Panc1 (cell line): ENCODE measurements around the gene TM9SF4.

ENCODE experiments used
- CTCF ChIP-seq: fragments of 450-650 bp; IDR thresholded peaks from 2 replicates; pipeline ENCODE4 v1.5.1; 2017; ENCODE audit warnings: mild to moderate bottlenecking
- POLR2AphosphoS5 ChIP-seq: IDR thresholded peaks from 2 replicates; pipeline ENCODE4 v1.6.1; 2012; ENCODE audit warnings: mild to moderate bottlenecking, low read depth, low read length, moderate library complexity
- SIN3A ChIP-seq: IDR thresholded peaks from 2 replicates; pipeline ENCODE4 v1.6.1; 2012; ENCODE audit warnings: low read depth, mild to moderate bottlenecking, low read length, moderate library complexity, borderline replicate concordance; ENCODE audit not compliant: insufficient read depth

GRCh38 chr20:32203356-32204204 lies 94.1 kb downstream of the TM9SF4 start:
- TF ChIP-seq CTCF (no peak), SIN3A (no peak), POLR2AphosphoS5 (no peak)
